ENCODE measurements around the gene FLNB. TPM values are rescaled to one million over a fixed set of nuclear protein-coding genes. Genes with fewer than 3 reads are reported as not detected.

Gene FLNB
- total and polyA plus RNA-seq, 12 donors: 84.6 to 278 (median 131) TPM

GRCh38 chr3:58020783-58021071 is 12.5 kb downstream of the FLNB start:
- no peaks in the 10 kb centered on the region for H3K36me3 ChIP-seq (replicated peaks in 1 of 2)
- no peak for TF ChIP-seq CTCF (IDR thresholded peaks at IDR 0.05)
- H3K27me3 ChIP-seq: no peaks in the 10 kb centered on the region
- H3K27ac ChIP-seq: peak overlapping the region in 3 of 5 donors; percentile 22 to 67 (median 43)
- WGBS, 4 donors: 64 to 82% (median 79%) methylated on average over 7 of the region's 7 CpGs
- no peak for DNase-seq
- no peak overlapping the region for H3K4me3 ChIP-seq
- intact Hi-C loops (cut with DNase I): no loop called here
- H3K4me1 ChIP-seq (replicated peaks in 1 of 2): peaks cover 29 to 38% of the 10 kb centered on the region in 2 donors
- H3K9me3 ChIP-seq (replicated peaks in 1 of 3): no peaks in the 10 kb centered on the region

GRCh38 chr3:58021072-58021959 is 13.1 kb downstream of the FLNB start:
- Histone ChIP-seq H3K36me3 (replicated peaks in 1 of 2) (no peaks in the 10 kb centered on the region), H3K27me3 (no peaks in the 10 kb centered on the region), H3K4me3 (no peak overlapping the region), H3K4me1 (replicated peaks in 1 of 2) (peaks cover 29 to 38% of the 10 kb centered on the region in 2 donors), H3K9me3 (replicated peaks in 1 of 3) (no peaks in the 10 kb centered on the region), H3K27ac (peak overlapping the region in 2 of 5 donors; percentile 43 to 67)
- no peak for DNase-seq
- intact Hi-C loops (cut with DNase I): no loop called here
- WGBS, 4 donors: 83 to 91% (median 87%) methylated on average over 7 to 8 of the region's 8 CpGs
- no peak for TF ChIP-seq POLR2A (IDR thresholded peaks at IDR 0.05)

- H3K4me1 ChIP-seq (replicated peaks in 1 of 2): peaks cover 28 to 38% of the 10 kb centered on the region in 2 donors
- peak overlapping the region in 2 of 5 donors; percentile 40 to 67 for H3K27ac ChIP-seq
- intact Hi-C loops (cut with DNase I): no loop called here
- no peaks in the 10 kb centered on the region for H3K9me3 ChIP-seq (replicated peaks in 1 of 3)
- H3K4me3 ChIP-seq: no peak overlapping the region
- no peaks in the 10 kb centered on the region for H3K27me3 ChIP-seq
- H3K36me3 ChIP-seq (replicated peaks in 1 of 2): no peaks in the 10 kb centered on the region
- 64 to 82% (median 68%) methylated on average over 5 of the region's 5 CpGs for whole genome bisulfite sequencing, 4 donors
- DNase-seq: no peak
- no peak for TF ChIP-seq CTCF (IDR thresholded peaks at IDR 0.05)
- TF ChIP-seq POLR2A (IDR thresholded peaks at IDR 0.05): no peak
Measured at GRCh38 chr3:58021962-58022361, 13.7 kb downstream of the FLNB start.

- no peak overlapping the region for H3K27ac ChIP-seq
- 81 to 100% (median 95%) methylated on average over 3 of the region's 3 CpGs for WGBS, 4 donors
- H3K4me3 ChIP-seq: no peak overlapping the region
- no peaks in the 10 kb centered on the region for H3K36me3 ChIP-seq (replicated peaks in 1 of 2)
- H3K4me1 ChIP-seq (replicated peaks in 1 of 2): peaks cover 22 to 33% of the 10 kb centered on the region in 2 donors
- H3K9me3 ChIP-seq (replicated peaks in 1 of 3): no peaks in the 10 kb centered on the region
- intact Hi-C loops (cut with DNase I): no loop called here
- no peak for TF ChIP-seq POLR2A (IDR thresholded peaks at IDR 0.05)
- no peak for TF ChIP-seq CTCF (IDR thresholded peaks at IDR 0.05)
- DNase-seq: no peak
- no peaks in the 10 kb centered on the region for H3K27me3 ChIP-seq
Measured at GRCh38 chr3:58022490-58022889, 14.3 kb downstream of the FLNB start.

DNA sequence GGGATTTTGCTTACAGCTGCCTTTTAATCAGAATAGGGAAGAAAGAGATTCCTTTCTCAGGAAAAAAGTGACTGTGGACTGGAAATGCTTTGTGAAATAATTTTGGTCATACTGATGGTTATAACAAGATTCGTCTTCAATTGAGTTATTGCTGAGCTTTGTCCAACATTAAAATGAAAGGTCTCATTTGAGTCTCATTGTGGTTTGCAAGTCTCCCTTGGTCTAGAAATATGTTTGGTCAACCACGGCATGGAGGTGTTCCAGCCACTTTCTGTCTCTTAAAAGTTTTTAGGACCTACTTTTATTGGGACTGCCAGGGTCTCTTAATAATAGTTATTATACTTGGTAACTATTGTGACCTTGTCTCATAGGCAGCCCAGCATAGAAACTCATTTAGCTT is 15.3 kb downstream of the FLNB start:
- Histone ChIP-seq H3K4me3 (no peak overlapping the region), H3K9me3 (replicated peaks in 1 of 3) (no peaks in the 10 kb centered on the region), H3K36me3 (replicated peaks in 1 of 2) (no peaks in the 10 kb centered on the region), H3K27me3 (no peaks in the 10 kb centered on the region), H3K27ac (no peak overlapping the region), H3K4me1 (replicated peaks in 1 of 2) (peaks cover 13 to 25% of the 10 kb centered on the region in 2 donors)
- WGBS, 4 donors: 54 to 69% (median 61%) methylated on average over 2 of the region's 2 CpGs
- intact Hi-C loops (cut with DNase I): no loop called here
- TF ChIP-seq CTCF (IDR thresholded peaks at IDR 0.05) (no peak), POLR2A (IDR thresholded peaks at IDR 0.05) (no peak)
- no peak for DNase-seq

Data from adrenal gland (tissue), 12 donors.